Measurements from ENCODE around the gene PNMT.
A peak's percentile ranks its signal among the peaks of the same experiment; 100 is the strongest.

DNA sequence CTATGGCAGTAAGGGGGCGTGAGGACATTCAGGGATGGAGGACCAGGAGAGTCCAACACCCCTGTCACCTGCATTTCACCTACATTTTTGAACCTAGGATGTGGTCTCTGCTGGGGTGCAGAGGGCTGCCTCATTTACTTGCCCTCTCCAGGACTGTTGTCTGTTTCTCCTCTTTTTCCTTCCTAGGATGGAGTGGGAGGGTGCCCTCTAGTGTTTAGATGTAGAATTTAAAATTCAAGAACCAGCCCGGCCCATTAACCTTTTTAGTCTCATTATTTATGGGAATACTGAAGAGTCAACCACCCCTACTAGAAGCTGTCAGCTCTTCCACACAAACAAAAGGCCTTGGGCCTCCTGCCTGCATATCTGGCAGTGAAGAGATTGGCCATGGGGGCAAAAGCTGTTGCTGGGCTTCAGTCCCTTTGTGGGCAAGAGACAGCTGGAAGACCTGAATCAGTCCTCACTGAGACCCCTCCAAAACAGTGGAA, 33.8 kb upstream of the PNMT start:
- TF ChIP-seq, protein P1, sequence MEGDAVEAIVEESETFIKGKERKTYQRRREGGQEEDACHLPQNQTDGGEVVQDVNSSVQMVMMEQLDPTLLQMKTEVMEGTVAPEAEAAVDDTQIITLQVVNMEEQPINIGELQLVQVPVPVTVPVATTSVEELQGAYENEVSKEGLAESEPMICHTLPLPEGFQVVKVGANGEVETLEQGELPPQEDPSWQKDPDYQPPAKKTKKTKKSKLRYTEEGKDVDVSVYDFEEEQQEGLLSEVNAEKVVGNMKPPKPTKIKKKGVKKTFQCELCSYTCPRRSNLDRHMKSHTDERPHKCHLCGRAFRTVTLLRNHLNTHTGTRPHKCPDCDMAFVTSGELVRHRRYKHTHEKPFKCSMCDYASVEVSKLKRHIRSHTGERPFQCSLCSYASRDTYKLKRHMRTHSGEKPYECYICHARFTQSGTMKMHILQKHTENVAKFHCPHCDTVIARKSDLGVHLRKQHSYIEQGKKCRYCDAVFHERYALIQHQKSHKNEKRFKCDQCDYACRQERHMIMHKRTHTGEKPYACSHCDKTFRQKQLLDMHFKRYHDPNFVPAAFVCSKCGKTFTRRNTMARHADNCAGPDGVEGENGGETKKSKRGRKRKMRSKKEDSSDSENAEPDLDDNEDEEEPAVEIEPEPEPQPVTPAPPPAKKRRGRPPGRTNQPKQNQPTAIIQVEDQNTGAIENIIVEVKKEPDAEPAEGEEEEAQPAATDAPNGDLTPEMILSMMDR (IDR thresholded peaks at IDR 0.05), result peak in 5 of 6 experiments; percentile 49 to 78 (median 65)
- no peak for TF ChIP-seq POLR2A (IDR thresholded peaks at IDR 0.05)

Measured in thyroid gland (tissue), 4 donors.